ENCODE results near the gene NUP42. TPM values are rescaled to one million over a fixed set of nuclear protein-coding genes. Genes with fewer than 3 reads are reported as not detected.
"Not testable (repeated sequence)": the region's sequence is repeated elsewhere in the genome, so short reads cannot be mapped to it uniquely, and the experiment has no call there.

NUP42 gene
- total and polyA plus RNA-seq, 10 donors: 37.1 to 51.9 (median 43.7) TPM

DNA sequence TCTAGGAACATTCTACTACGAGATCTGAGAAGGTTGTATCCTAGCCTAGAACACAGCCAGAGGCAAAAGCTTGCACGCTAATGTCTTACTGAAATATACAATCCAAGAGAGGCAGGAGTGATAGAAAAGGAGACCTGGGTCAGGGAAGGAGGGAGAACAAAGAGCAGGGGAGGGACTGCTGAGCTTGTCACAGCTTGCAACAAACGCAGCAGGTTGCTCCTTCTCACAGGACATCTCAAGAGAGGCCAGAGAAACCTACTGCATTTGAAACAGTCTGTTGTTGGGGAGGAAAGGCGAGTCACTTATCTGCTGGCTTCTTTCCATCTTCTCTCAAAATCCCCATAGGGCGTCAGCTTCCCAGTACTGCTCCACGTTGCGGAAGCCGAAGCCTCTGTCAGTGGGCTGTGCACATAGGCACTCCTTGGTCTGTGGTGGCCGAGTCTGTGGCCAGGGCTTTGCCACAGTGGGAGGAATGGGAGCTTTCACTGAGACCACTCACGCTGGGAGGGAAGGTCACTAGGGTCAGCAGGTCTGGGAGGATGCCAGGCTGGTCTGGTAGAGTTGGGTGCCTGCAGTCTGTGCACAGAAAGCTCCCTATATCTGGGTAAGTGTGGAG is 39.0 kb downstream of the NUP42 start:
- WGBS, 5 donors: 66 to 82% (median 76%) methylated on average over 10 of the region's 10 CpGs
- H3K4me3 ChIP-seq: no peak overlapping the region
- peaks cover 0 to 4% (median 0%) of the 10 kb centered on the region in 7 donors for H3K27me3 ChIP-seq (replicated peaks in 1 of 7)
- no peaks in the 10 kb centered on the region for H3K36me3 ChIP-seq
- H3K9me3 ChIP-seq: no peaks in the 10 kb centered on the region
- TF ChIP-seq, protein P1, sequence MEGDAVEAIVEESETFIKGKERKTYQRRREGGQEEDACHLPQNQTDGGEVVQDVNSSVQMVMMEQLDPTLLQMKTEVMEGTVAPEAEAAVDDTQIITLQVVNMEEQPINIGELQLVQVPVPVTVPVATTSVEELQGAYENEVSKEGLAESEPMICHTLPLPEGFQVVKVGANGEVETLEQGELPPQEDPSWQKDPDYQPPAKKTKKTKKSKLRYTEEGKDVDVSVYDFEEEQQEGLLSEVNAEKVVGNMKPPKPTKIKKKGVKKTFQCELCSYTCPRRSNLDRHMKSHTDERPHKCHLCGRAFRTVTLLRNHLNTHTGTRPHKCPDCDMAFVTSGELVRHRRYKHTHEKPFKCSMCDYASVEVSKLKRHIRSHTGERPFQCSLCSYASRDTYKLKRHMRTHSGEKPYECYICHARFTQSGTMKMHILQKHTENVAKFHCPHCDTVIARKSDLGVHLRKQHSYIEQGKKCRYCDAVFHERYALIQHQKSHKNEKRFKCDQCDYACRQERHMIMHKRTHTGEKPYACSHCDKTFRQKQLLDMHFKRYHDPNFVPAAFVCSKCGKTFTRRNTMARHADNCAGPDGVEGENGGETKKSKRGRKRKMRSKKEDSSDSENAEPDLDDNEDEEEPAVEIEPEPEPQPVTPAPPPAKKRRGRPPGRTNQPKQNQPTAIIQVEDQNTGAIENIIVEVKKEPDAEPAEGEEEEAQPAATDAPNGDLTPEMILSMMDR (IDR thresholded peaks at IDR 0.05 in 8 of 11, conservative IDR thresholded peaks at IDR 0.05 in 3 of 11): no peak
- TF ChIP-seq POLR2AphosphoS5 (IDR thresholded peaks at IDR 0.05) (no peak), POLR2A (IDR thresholded peaks at IDR 0.05) (no peak)
- intact Hi-C loops (cut with DNase I; ENCODE audit: low total_unique reads): no loop called here
- DNase-seq: no peak
- no peaks in the 10 kb centered on the region for H3K4me1 ChIP-seq
- H3K27ac ChIP-seq: no peak overlapping the region

DNA sequence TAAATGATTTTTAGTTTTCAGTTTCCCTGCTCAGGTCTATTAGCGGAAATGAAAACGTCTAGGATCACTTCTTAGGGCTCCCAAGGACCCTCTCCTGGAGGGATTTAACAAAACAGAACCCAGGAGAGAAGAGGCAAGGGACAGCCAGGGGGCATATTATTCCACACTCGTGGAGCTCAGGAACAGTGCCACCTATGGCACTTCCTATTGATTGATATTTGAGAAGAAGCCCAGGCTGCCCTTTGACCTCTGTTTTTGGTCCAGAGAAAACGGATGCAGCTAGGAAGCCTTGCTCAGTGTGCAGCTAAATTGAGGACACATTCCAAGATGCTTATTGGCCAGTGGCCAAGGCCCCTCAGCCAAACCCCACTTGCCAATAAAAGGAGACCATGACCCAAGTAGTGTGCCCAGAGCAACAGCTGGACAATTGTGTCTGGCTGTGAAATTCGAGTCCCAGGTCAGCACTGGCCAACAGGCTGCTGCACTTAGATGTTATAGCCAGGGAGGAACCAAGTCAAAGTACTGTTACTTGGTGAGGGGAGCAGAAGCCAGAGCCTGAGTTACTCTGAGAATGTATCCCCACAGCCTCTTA is 40.7 kb downstream of the NUP42 start:
- intact Hi-C loops (cut with DNase I; ENCODE audit: low total_unique reads): no loop called here
- TF ChIP-seq POLR2A (IDR thresholded peaks at IDR 0.05): no peak
- TF ChIP-seq POLR2AphosphoS5 (IDR thresholded peaks at IDR 0.05): no peak
- TF ChIP-seq, protein P1 (IDR thresholded peaks at IDR 0.05 in 8 of 11, conservative IDR thresholded peaks at IDR 0.05 in 3 of 11): no peak
- Histone ChIP-seq H3K27me3 (replicated peaks in 1 of 7) (no peaks in the 10 kb centered on the region), H3K9me3 (no peaks in the 10 kb centered on the region), H3K36me3 (no peaks in the 10 kb centered on the region), H3K27ac (no peak overlapping the region), H3K4me3 (no peak overlapping the region), H3K4me1 (no peaks in the 10 kb centered on the region)
- no peak for DNase-seq
- 51 to 70% (median 60%) methylated on average over 5 of the region's 5 CpGs for WGBS, 5 donors

DNA sequence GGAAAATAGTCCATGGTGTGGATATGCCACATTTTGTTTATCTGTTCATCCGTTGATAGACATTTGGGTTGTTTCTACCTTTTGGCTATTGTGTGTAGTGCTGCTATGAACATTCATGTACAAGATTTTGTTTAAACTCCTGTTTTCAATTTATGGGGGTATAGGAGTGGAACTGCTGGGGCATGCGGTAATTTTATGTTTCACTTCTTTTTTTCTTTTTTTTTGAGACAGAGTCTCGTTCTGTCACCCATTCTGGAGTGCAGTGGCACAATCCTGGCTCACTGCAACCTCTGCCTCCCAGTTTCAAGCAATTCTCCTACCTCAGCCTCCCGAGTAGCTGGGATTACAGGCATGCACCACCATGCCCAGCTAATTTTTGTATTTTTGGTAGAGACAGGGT is 42.5 kb downstream of the NUP42 start:
- H3K27ac ChIP-seq; H3K27me3 ChIP-seq (replicated peaks in 1 of 7); DNase-seq; H3K4me1 ChIP-seq; H3K9me3 ChIP-seq; H3K36me3 ChIP-seq; H3K4me3 ChIP-seq; intact Hi-C loops (cut with DNase I; ENCODE audit: low total_unique reads): not testable (repeated sequence)
- 70 to 81% (median 71%) methylated on average over 4 of the region's 4 CpGs for WGBS, 5 donors

- H3K27me3 ChIP-seq (replicated peaks in 1 of 7): no peaks in the 10 kb centered on the region
- no peak overlapping the region for H3K4me3 ChIP-seq
- intact Hi-C loops (cut with DNase I; ENCODE audit: low total_unique reads): no loop called here
- no peaks in the 10 kb centered on the region for H3K4me1 ChIP-seq
- H3K9me3 ChIP-seq: peaks cover 0 to 7% (median 0%) of the 10 kb centered on the region in 8 donors
- TF ChIP-seq, protein P1 (IDR thresholded peaks at IDR 0.05 in 8 of 11, conservative IDR thresholded peaks at IDR 0.05 in 3 of 11): no peak
- no peak for DNase-seq
- H3K36me3 ChIP-seq: no peaks in the 10 kb centered on the region
- WGBS, 5 donors: 69 to 84% (median 77%) methylated on average over 4 of the region's 4 CpGs
- H3K27ac ChIP-seq: no peak overlapping the region
Measured at GRCh38 chr7:23226844-23227450, 45.1 kb downstream of the NUP42 start.

Data from spleen (tissue), 11 donors.